IMR-90 (cell line): ENCODE results near the gene IGHMBP2. TPM values are rescaled to one million over a fixed set of nuclear protein-coding genes. Genes with fewer than 3 reads are reported as not detected.

Experiments used
- ATAC-seq: fragments of 200-7000 bp; cut with Tn5 transposase; 2 replicates; pipeline ENCODE4 v1.9.1; 2020; ENCODE audit warnings: low read depth, mild to moderate bottlenecking, moderate library complexity
- BruUV-seq: library from RNA; stranded (reverse); fragments of 400-500 nt; replicated peaks from 2 replicates; lab custom pipeline; 2021; lab: Mats Ljungman, UMichigan
- CTCF ChIA-PET: fragments of 300-600 bp; formaldehyde crosslinking; extraction: SDS; loops from one replicate; lab custom pipeline; 2021; ENCODE audit warnings: antibody characterized with exemption; lab: Yijun Ruan, JAX
- POLR2A ChIA-PET: fragments of 300-600 bp; sonication (Branson Sonifier 250); formaldehyde crosslinking; loops from one replicate; lab custom pipeline; 2022; ENCODE audit warnings: antibody characterized with exemption; ENCODE audit not compliant: unreplicated experiment; lab: Charles Lee
- DNase-seq: peaks from one replicate; pipeline ENCODE4 v3.0.0; 2013
- H2AFZ ChIP-seq: replicated peaks from 2 replicates; pipeline ENCODE3; 2013; ENCODE audit warnings: low read length, mild to moderate bottlenecking; ENCODE audit not compliant: poor library complexity
- H2AK5ac ChIP-seq: 2 replicates; pipeline ENCODE4 v1.6.1; 2013; ENCODE audit warnings: low read depth, low read length, inconsistent platforms
- H2AK9ac ChIP-seq: replicated peaks from 2 replicates; pipeline ENCODE3; 2013; ENCODE audit warnings: mild to moderate bottlenecking, low read depth, low read length, moderate library complexity; ENCODE audit not compliant: poor library complexity
- H2BK120ac ChIP-seq: 2 replicates; pipeline ENCODE4 v1.6.1; 2013; ENCODE audit warnings: low read depth, low read length, inconsistent platforms
- H2BK15ac ChIP-seq: 3 replicates; pipeline ENCODE4 v1.6.1; 2013; ENCODE audit warnings: low read depth, low read length, inconsistent platforms
- H2BK20ac ChIP-seq: 2 replicates; pipeline ENCODE4 v1.6.1; 2013; ENCODE audit warnings: low read depth, mild to moderate bottlenecking, inconsistent platforms, low read length, moderate library complexity
- H2BK5ac ChIP-seq: 2 replicates; pipeline ENCODE4 v1.6.1; 2013; ENCODE audit warnings: mild to moderate bottlenecking, low read depth, low read length, inconsistent platforms; ENCODE audit not compliant: poor library complexity, severe bottlenecking
- H3K14ac ChIP-seq: replicated peaks from 2 replicates; pipeline ENCODE4 v1.6.1; 2013; ENCODE audit warnings: low read depth, low read length, inconsistent platforms
- H3K18ac ChIP-seq: 2 replicates; pipeline ENCODE4 v1.6.1; 2013; ENCODE audit warnings: low read depth, low read length, control low read depth
- H3K23ac ChIP-seq: 2 replicates; pipeline ENCODE4 v1.6.1; 2013; ENCODE audit warnings: low read depth, low read length, inconsistent platforms
- H3K27ac ChIP-seq: 2 replicates; pipeline ENCODE4 v1.5.1; 2013; ENCODE audit warnings: mild to moderate bottlenecking, control low read depth, low read length; ENCODE audit not compliant: insufficient read depth
- H3K27me3 ChIP-seq: 2 replicates; pipeline ENCODE4 v1.6.1; 2013; ENCODE audit warnings: low read length; ENCODE audit not compliant: control insufficient read depth, insufficient read depth
- H3K36me3 ChIP-seq: 2 replicates; pipeline ENCODE4 v1.6.1; 2013; ENCODE audit warnings: low read length, mixed read lengths; ENCODE audit not compliant: control insufficient read depth, insufficient read depth
- H3K4ac ChIP-seq: 2 replicates; pipeline ENCODE4 v1.6.1; 2013; ENCODE audit warnings: low read depth, low read length, inconsistent platforms
- H3K4me1 ChIP-seq: 2 replicates; pipeline ENCODE4 v1.6.1; 2013; ENCODE audit warnings: low read length, mixed read lengths; ENCODE audit not compliant: control insufficient read depth, insufficient read depth
- H3K4me2 ChIP-seq: 2 replicates; pipeline ENCODE4 v1.6.1; 2013; ENCODE audit warnings: low read depth, mild to moderate bottlenecking, control low read depth, low read length, moderate library complexity
- H3K4me3 ChIP-seq: 2 replicates; pipeline ENCODE4 v1.5.1; 2013; ENCODE audit warnings: low read depth, mild to moderate bottlenecking, control low read depth, low read length, moderate library complexity; ENCODE audit not compliant: insufficient read depth
- H3K56ac ChIP-seq: 2 replicates; pipeline ENCODE4 v1.6.1; 2013; ENCODE audit warnings: low read length, inconsistent platforms; ENCODE audit not compliant: insufficient read depth; ENCODE audit errors: extremely low read depth
- H3K79me1 ChIP-seq, 2 experiments: 2 replicates each; pipeline ENCODE4 v1.6.1; 2013; ENCODE audit warnings: low read length in 2 of 2, inconsistent platforms in 1 of 2, low read depth in 1 of 2
- H3K9ac ChIP-seq: 2 replicates; pipeline ENCODE4 v1.6.1; 2013; ENCODE audit warnings: low read depth, low read length, control low read depth
- H3K9me1 ChIP-seq: 2 replicates; pipeline ENCODE4 v1.6.1; 2013; ENCODE audit warnings: low read length, inconsistent platforms; ENCODE audit not compliant: insufficient read depth
- H3K9me3 ChIP-seq: 2 replicates; pipeline ENCODE4 v1.6.1; 2013; ENCODE audit warnings: low read length; ENCODE audit not compliant: control insufficient read depth, insufficient read depth
- H4K20me1 ChIP-seq: 2 replicates; pipeline ENCODE4 v1.6.1; 2013; ENCODE audit warnings: low read length, inconsistent platforms; ENCODE audit not compliant: insufficient read depth
- H4K5ac ChIP-seq: 2 replicates; pipeline ENCODE4 v1.6.1; 2013; ENCODE audit warnings: mild to moderate bottlenecking, low read depth, low read length, control low read depth
- H4K8ac ChIP-seq, 2 experiments: 2 replicates each; pipeline ENCODE4 v1.6.1; 2013; ENCODE audit warnings: low read depth in 2 of 2, low read length in 2 of 2, control low read depth in 1 of 2, inconsistent platforms in 1 of 2
- H4K91ac ChIP-seq: 2 replicates; pipeline ENCODE4 v1.6.1; 2013; ENCODE audit warnings: low read depth, low read length, inconsistent platforms; ENCODE audit not compliant: insufficient read depth
- CEBPB ChIP-seq: IDR thresholded peaks from 2 replicates; pipeline ENCODE4 v1.6.1; 2012; ENCODE audit warnings: low read depth, low read length, improper control_type of control experiment
- FOS ChIP-seq: fragments of 150-350 bp; IDR thresholded peaks from 2 replicates; pipeline ENCODE4 v1.6.1; 2016; ENCODE audit warnings: low read depth, low read length
- MAZ ChIP-seq: IDR thresholded peaks from 2 replicates; pipeline ENCODE4 v1.6.1; 2012; ENCODE audit warnings: low read depth, mild to moderate bottlenecking, low read length, improper control_type of control experiment, moderate library complexity, borderline replicate concordance
- POLR2A ChIP-seq: IDR thresholded peaks from 2 replicates; pipeline ENCODE4 v1.6.1; 2012; ENCODE audit warnings: mild to moderate bottlenecking, low read depth, low read length
- RAD21 ChIP-seq: IDR thresholded peaks from 2 replicates; pipeline ENCODE4 v1.6.1; 2012; ENCODE audit warnings: low read length, improper control_type of control experiment
- RCOR1 ChIP-seq: IDR thresholded peaks from 2 replicates; pipeline ENCODE4 v1.6.1; 2012; ENCODE audit warnings: mild to moderate bottlenecking, low read length, improper control_type of control experiment; ENCODE audit not compliant: insufficient replicate concordance
- SMC3 ChIP-seq: fragments of 150-350 bp; IDR thresholded peaks from 2 replicates; pipeline ENCODE4 v1.6.1; 2016; ENCODE audit warnings: low read depth, mild to moderate bottlenecking, antibody characterized with exemption, low read length, moderate library complexity
- USF2 ChIP-seq: fragments of 150-350 bp; IDR thresholded peaks from 2 replicates; pipeline ENCODE4 v1.6.1; 2017; ENCODE audit warnings: mild to moderate bottlenecking, antibody characterized with exemption, low read length, low read depth
- WGBS, 2 experiments: methylation state at CpG; one replicate each; pipeline versions ENCODE4 v1.1.5 to v1.1.7; 2013; ENCODE audit warnings: missing lambda C conversion rate in 2 of 2; ENCODE audit not compliant: insufficient read length in 1 of 2; ENCODE audit errors: extremely low coverage in 2 of 2; 5-methylcytosine and 5-hydroxymethylcytosine counted together
- dilution Hi-C: fragments of 300-500 bp; cut with HindIII; formaldehyde crosslinking; loops from one replicate; pipeline ENCODE4 v1.14.3; 2018; ENCODE audit warnings: low sequenced_read_pairs; ENCODE audit not compliant: unreplicated experiment
- in situ Hi-C: fragments of 300-500 bp; cut with MboI; formaldehyde crosslinking; loops from 3 replicates; pipeline ENCODE4 v1.14.3; 2019; ENCODE audit warnings: low sequenced_read_pairs, inconsistent platforms, mixed read lengths
- intact Hi-C: fragments of 100-400 bp; cut with micrococcal nuclease; formaldehyde crosslinking; loops from 2 replicates; pipeline ENCODE4 v1.10.0; 2022
- polyA plus RNA-seq, 3 experiments: library from polyadenylated mRNA; depleted of rRNA; stranded (reverse); fragments of >200 nt; gene quantifications; 2 replicates each; pipeline ENCODE4 v1.2.3, GENCODE V29; 2012; ENCODE audit warnings: low replicate concordance in 1 of 3
- total RNA-seq: library from RNA; depleted of rRNA; stranded (reverse); fragments of >200 nt; gene quantifications from 2 replicates; pipeline ENCODE4 v1.2.3, GENCODE V29; 2012
- TF ChIP-seq, protein P1 (sequence below): conservative IDR thresholded peaks from 2 replicates; pipeline ENCODE4 v1.5.1; 2012; ENCODE audit warnings: mild to moderate bottlenecking, low read depth, low read length, improper control_type of control experiment

IGHMBP2 gene
- total and polyA plus RNA-seq, 2 of the 4 experiments (the other 2 are of a cell fraction) = 4.5 to 11.1 TPM

GRCh38 chr11:68900835-68901381 is 2.8 kb upstream of the IGHMBP2 start:
- Histone ChIP-seq H3K18ac (no peak overlapping the region), H2AFZ (no peak overlapping the region), H3K27ac (no peak overlapping the region), H3K14ac (no peak overlapping the region), H2BK20ac (no peak overlapping the region), H2BK120ac (no peak overlapping the region), H3K4ac (no peak overlapping the region), H3K9ac (no peak overlapping the region), H3K36me3 (peaks cover 35% of the 10 kb centered on the region), H4K8ac (no peak overlapping the region), H3K4me1 (peaks cover 3% of the 10 kb centered on the region; the same call in 1 of the 2 replicates), H3K9me1 (peaks cover 3% of the 10 kb centered on the region; the same call in 1 of the 2 replicates), H4K5ac (no peak overlapping the region), H3K4me2 (no peak overlapping the region), H3K23ac (no peak overlapping the region), H2AK5ac (no peak overlapping the region), H2BK5ac (no peak overlapping the region), H3K4me3 (no peak overlapping the region), H3K79me1 (peaks cover 23 to 52% of the 10 kb centered on the region in 2 experiments), H2BK15ac (no peak overlapping the region), H2AK9ac (no peak overlapping the region), H3K9me3 (no peaks in the 10 kb centered on the region), H4K20me1 (peaks cover 11% of the 10 kb centered on the region; the same call in 1 of the 2 replicates), H3K27me3 (no peaks in the 10 kb centered on the region), H3K56ac (no peak overlapping the region), H4K91ac (no peak overlapping the region)
- in situ Hi-C loops = no loop called here
- ChIA-PET CTCF (no interaction called here), POLR2A (no interaction called here)
- 94% methylated on average over 6 of the region's 9 CpGs; no CpG with 5 or more reads in 1 of the 2 experiments for WGBS, 2 experiments
- intact Hi-C loops = loop anchor here (5.0 to 10.0 kb wide), 3 partner anchors 101 to 744 kb away; partner anchors contain the start of gene CCND1
- no TSS peak for BruUV-seq
- DNase-seq (no peak), ATAC-seq (no peak)
- dilution Hi-C loops = no loop called here
- TF ChIP-seq USF2 (no peak), RAD21 (no peak), RCOR1 (no peak), CEBPB (no peak), POLR2A (no peak), MAZ (no peak), FOS (no peak), SMC3 (no peak)
- TF ChIP-seq, protein P1, sequence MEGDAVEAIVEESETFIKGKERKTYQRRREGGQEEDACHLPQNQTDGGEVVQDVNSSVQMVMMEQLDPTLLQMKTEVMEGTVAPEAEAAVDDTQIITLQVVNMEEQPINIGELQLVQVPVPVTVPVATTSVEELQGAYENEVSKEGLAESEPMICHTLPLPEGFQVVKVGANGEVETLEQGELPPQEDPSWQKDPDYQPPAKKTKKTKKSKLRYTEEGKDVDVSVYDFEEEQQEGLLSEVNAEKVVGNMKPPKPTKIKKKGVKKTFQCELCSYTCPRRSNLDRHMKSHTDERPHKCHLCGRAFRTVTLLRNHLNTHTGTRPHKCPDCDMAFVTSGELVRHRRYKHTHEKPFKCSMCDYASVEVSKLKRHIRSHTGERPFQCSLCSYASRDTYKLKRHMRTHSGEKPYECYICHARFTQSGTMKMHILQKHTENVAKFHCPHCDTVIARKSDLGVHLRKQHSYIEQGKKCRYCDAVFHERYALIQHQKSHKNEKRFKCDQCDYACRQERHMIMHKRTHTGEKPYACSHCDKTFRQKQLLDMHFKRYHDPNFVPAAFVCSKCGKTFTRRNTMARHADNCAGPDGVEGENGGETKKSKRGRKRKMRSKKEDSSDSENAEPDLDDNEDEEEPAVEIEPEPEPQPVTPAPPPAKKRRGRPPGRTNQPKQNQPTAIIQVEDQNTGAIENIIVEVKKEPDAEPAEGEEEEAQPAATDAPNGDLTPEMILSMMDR = no peak
